ENCODE results near the gene BACE2.
A peak's percentile ranks its signal among the peaks of the same experiment; 100 is the strongest.

BACE2 gene

GRCh38 chr21:41167348-41168342 lies at the start of gene BACE2:
Gene BACE2 (plus strand): TSS chr21:41168160. CDS start chr21:41168264, 104 bp downstream.
- DNase-seq (ENCODE audit: low spot score), result peak; percentile 78

GRCh38 chr21:41119901-41120300 lies 48.1 kb upstream of the BACE2 start:
- no peak for DNase-seq (ENCODE audit: low spot score)

DNA sequence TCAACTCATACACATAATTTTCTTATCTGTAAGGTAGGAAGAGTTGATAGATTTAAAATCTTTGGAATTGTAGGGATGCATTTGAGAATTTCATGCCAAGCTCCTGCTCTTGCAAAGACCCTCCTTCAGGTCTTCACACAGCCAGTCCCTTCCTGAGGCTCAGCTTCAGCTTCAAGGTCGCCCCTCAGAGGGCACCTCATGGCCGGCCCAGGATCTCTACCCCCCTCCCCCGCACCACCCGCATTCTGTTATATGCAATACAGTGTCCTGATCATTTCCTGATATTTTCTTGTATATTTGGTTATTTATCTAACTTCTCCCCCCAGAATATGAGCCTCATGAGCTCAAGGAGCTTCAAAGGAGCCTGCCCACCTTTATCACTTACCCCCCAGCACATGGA lies 47.0 kb upstream of the BACE2 start:
- no peak for DNase-seq (ENCODE audit: low spot score)

GRCh38 chr21:41121785-41122415 lies 46.1 kb upstream of the BACE2 start:
- peak; percentile 56 for DNase-seq (ENCODE audit: low spot score)

GRCh38 chr21:41124641-41125201 lies 43.2 kb upstream of the BACE2 start:
- no peak for DNase-seq (ENCODE audit: low spot score)

- DNase-seq (ENCODE audit: low spot score), result no peak
Observed at GRCh38 chr21:41128981-41129380, 39.0 kb upstream of the BACE2 start.

GRCh38 chr21:41130883-41131282 lies 37.1 kb upstream of the BACE2 start:
- no peak for DNase-seq (ENCODE audit: low spot score)

- no peak for DNase-seq (ENCODE audit: low spot score)
Observed at GRCh38 chr21:41133874-41134522, 34.0 kb upstream of the BACE2 start.

GRCh38 chr21:41135746-41136145 lies 32.2 kb upstream of the BACE2 start:
- no peak for DNase-seq (ENCODE audit: low spot score)

DNA sequence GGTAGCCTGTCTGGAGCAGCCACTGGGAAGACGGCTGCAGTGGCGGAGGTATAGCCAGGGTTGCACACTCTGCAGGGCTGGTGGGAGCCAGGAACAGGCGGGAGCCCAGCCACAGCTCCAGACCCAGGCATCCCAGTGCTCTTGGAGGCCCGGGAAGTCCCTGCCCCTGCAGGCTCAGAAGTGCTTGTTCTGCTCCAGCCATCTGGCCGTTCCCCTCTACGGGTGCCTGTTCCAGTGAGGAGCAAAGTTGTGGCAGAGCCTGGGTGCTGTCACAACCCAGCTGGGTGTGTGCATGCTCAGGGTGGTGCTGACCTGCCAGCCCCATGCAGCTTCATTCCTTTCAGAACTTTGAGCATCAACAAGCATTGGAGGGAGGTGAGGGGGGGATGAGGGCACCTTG lies 31.7 kb upstream of the BACE2 start:
- DNase-seq (ENCODE audit: low spot score), result no peak

- DNase-seq (ENCODE audit: low spot score), result no peak
Observed at GRCh38 chr21:41137401-41137800, 30.6 kb upstream of the BACE2 start.

- no peak for DNase-seq (ENCODE audit: low spot score)
Observed at GRCh38 chr21:41137889-41138288, 30.1 kb upstream of the BACE2 start.

DNA sequence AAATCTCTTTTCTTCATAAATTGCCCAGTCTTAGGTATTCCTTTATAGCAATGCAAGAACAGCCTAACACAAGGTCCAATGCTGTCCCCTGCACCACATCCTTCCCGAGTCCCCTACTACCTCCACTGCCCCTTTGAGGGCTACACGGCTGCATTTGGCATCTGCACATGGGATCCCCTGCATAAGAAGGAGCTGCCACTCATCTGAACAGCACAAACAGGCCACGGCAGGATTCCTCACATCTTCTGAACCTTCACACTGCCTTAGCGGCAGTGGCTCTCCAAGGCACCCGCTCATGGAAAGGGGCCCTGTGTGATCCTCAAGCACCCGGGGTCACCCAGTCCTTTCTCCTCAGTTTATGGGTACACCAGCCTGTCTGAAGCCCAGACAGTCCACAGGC lies 29.2 kb upstream of the BACE2 start:
- DNase-seq (ENCODE audit: low spot score), result no peak

- DNase-seq (ENCODE audit: low spot score), result no peak
Observed at GRCh38 chr21:41139275-41139674, 28.7 kb upstream of the BACE2 start.

GRCh38 chr21:41139951-41140350 lies 28.0 kb upstream of the BACE2 start:
- DNase-seq (ENCODE audit: low spot score), result no peak

DNA sequence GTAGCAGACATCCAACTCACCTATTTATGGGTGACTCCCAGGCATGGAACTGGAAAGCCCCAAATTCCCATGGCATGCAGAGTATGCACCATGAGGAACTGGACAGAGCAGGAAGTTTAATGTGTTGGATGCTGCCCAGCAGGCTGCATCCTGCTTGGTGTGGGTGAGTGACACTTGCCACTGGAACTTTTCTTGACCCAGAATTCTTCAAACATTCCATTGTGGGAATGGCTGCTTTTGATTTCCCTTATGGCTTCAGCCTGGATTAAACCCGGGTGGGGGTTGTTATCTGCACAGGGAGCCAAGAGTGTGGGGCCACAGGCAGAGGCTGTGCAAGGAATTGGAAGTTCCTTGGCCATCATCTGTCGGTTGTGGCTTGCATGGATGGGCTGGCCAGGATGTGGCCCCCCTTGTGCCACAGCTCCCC lies 26.9 kb upstream of the BACE2 start:
- no peak for DNase-seq (ENCODE audit: low spot score)

DNA sequence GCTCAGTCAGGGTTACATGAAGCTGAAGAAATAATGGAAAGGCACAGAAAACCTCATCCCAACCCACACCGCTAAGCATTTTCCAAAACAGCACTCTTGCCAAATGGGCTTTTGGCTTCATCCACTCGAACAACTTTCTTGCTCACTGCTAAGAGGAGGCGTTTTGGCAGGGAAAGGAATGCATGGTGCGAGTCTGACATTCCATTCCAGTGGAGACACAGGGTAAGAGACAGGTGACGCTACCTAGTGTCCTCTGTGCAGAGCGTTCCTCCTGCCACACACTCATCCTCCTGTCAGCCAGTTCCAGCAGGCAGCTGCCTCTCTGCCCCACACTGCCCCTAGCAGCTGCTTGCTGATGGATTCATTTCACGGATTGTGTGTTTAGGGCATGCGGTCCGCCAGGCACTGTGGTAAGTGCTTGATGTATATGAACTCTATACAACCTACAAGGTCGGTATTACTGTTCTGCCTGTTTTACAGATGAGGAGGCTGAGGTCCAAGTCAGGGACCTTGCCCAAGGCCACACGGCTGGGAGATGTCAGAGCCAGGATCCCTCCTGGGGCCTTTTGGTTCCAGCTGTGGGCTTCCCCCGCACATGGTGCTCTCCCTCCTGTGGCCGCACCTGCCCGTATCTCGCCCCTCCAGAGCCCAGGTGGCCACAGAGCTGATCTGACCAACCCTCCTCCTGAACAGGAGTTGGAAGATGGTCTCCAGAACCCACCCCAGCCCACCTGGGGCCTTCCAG lies 25.7 kb upstream of the BACE2 start:
- DNase-seq (ENCODE audit: low spot score), result no peak

- DNase-seq (ENCODE audit: low spot score), result no peak
Observed at GRCh38 chr21:41143596-41144325, 24.2 kb upstream of the BACE2 start.

- DNase-seq (ENCODE audit: low spot score), result no peak
Observed at GRCh38 chr21:41147096-41147978, 20.6 kb upstream of the BACE2 start.

DNA sequence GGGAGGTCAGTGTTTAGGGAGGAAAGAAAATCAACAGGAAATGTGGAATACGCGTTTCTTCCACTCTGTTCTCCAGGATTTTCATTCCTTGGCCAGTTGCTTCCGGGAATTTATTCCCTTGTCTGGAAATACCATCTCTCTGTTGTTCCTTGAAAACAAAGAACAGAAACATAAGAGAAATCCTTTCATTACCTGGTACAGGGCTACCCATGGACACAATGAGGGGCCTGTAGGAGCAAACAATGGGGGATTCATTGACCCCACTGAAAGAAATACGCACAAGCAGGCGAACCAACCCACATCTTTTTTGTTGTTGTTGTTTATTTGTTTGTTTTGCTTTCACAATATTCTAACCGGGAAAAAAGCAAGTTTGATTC lies 20.0 kb upstream of the BACE2 start:
- DNase-seq (ENCODE audit: low spot score), result no peak
